GM12878 (cell line): ENCODE data around the gene KIF26A. TPM values are rescaled to one million over a fixed set of nuclear protein-coding genes. Genes with fewer than 3 reads are reported as not detected.

Source experiments
- ATAC-seq: fragments of 200-7000 bp; cut with Tn5 transposase; 3 replicates; pipeline ENCODE4 v1.9.1; 2020; ENCODE audit warnings: mild to moderate bottlenecking, moderate library complexity
- BruUV-seq: library from RNA; stranded (reverse); fragments of 400-500 nt; replicated peaks from 2 replicates; lab custom pipeline; 2021; lab: Mats Ljungman, UMichigan
- CTCF ChIA-PET: fragments of 300-600 bp; sonication (Branson Sonifier 250); formaldehyde crosslinking; extraction: SDS; loops from one replicate; lab custom pipeline; 2021; ENCODE audit warnings: inconsistent platforms; lab: Yijun Ruan, JAX
- POLR2A ChIA-PET: fragments of 350-600 bp; formaldehyde crosslinking; extraction: SDS; loops from one replicate; lab custom pipeline; 2021; ENCODE audit warnings: inconsistent platforms; lab: Charles Lee
- RAD21 ChIA-PET: fragments of 300-600 bp; sonication (Branson Sonifier 250); formaldehyde crosslinking; loops from one replicate; lab custom pipeline; 2023; ENCODE audit warnings: antibody characterized with exemption; ENCODE audit not compliant: unreplicated experiment; lab: Charles Lee
- SMC1A ChIA-PET: fragments of 300-600 bp; sonication (Branson Sonifier 250); formaldehyde crosslinking; loops from one replicate; lab custom pipeline; 2023; ENCODE audit not compliant: unreplicated experiment, uncharacterized antibody; lab: Charles Lee
- DNase-seq: peaks from one replicate; pipeline ENCODE4 v3.0.0-alpha.2; 2011; ENCODE audit warnings: low read depth, low spot score
- FAIRE-seq: peaks from 3 replicates; lab custom pipeline; 2011; peaks lifted over from hg19 to GRCh38; lab: Jason Lieb, UNC
- H2AFZ ChIP-seq: 2 replicates; pipeline ENCODE4 v1.6.0; 2011; ENCODE audit warnings: low read depth, low read length, control low read depth; ENCODE audit not compliant: control insufficient read depth
- H3K27ac ChIP-seq: 2 replicates; pipeline ENCODE4 v1.5.1; 2011; ENCODE audit warnings: control low read depth; ENCODE audit not compliant: control insufficient read depth, insufficient read depth
- H3K27me3 ChIP-seq, 2 experiments: replicated peaks in 1 of 2; 2 replicates each; pipeline versions ENCODE4 v1.6.0 to v1.6.1; 2011; ENCODE audit warnings: low read length in 1 of 2; ENCODE audit not compliant: control insufficient read depth in 2 of 2, insufficient read depth in 2 of 2
- H3K36me3 ChIP-seq, 2 experiments: 2 replicates each; pipeline ENCODE4 v1.5.1; 2011; ENCODE audit warnings: low read length in 1 of 2; ENCODE audit not compliant: control insufficient read depth in 2 of 2, insufficient read depth in 2 of 2
- H3K4me1 ChIP-seq: 2 replicates; pipeline ENCODE4 v1.6.1; 2011; ENCODE audit warnings: mild to moderate bottlenecking, low read length, moderate library complexity, mixed read lengths; ENCODE audit not compliant: control insufficient read depth, insufficient read depth
- H3K4me2 ChIP-seq: 2 replicates; pipeline ENCODE4 v1.6.0; 2011; ENCODE audit warnings: control low read depth; ENCODE audit not compliant: control insufficient read depth, insufficient read depth
- H3K4me3 ChIP-seq: fragments of 200-600 bp; sonication (generic); 2 replicates; pipeline ENCODE4 v1.5.1; 2016
- H3K79me2 ChIP-seq: 2 replicates; pipeline ENCODE4 v1.6.0; 2011; ENCODE audit warnings: low read length; ENCODE audit not compliant: control insufficient read depth, insufficient read depth
- H3K9ac ChIP-seq: 2 replicates; pipeline ENCODE4 v1.8.0; 2011; ENCODE audit warnings: low read length, control low read depth, mixed read lengths; ENCODE audit not compliant: control insufficient read depth, insufficient read depth
- H3K9me3 ChIP-seq: replicated peaks from 3 replicates; pipeline ENCODE4 v1.5.1; 2011; ENCODE audit warnings: mild to moderate bottlenecking, low read length; ENCODE audit not compliant: control insufficient read depth, insufficient read depth
- H4K20me1 ChIP-seq: 2 replicates; pipeline ENCODE4 v1.6.0; 2011; ENCODE audit not compliant: control insufficient read depth, insufficient read depth
- ASH2L ChIP-seq: fragments of 300-600, 200-600 bp; sonication (generic); IDR thresholded peaks from 2 replicates; pipeline ENCODE4 v1.6.1; 2017; ENCODE audit warnings: low read depth, mild to moderate bottlenecking, borderline replicate concordance
- CBX3 ChIP-seq: fragments of 200-600 bp; sonication (generic); IDR thresholded peaks from 2 replicates; pipeline ENCODE4 v1.6.1; 2016; ENCODE audit warnings: low read depth, borderline replicate concordance
- EED ChIP-seq: sonication (generic); IDR thresholded peaks from 2 replicates; pipeline ENCODE4 v1.6.1; 2016; ENCODE audit warnings: antibody characterized with exemption, low read depth
- EGR1 ChIP-seq, 2 experiments: IDR thresholded peaks; 1 replicate in 1 of 2; 2 replicates in 1 of 2; pipeline ENCODE4 v1.6.1; 2011 to 2012; ENCODE audit warnings: low read depth in 2 of 2, low read length in 2 of 2, borderline replicate concordance in 1 of 2, mild to moderate bottlenecking in 1 of 2, moderate library complexity in 1 of 2
- EZH2 ChIP-seq: IDR thresholded peaks from 2 replicates; pipeline ENCODE4 v1.6.1; 2012; ENCODE audit warnings: low read depth, mild to moderate bottlenecking, control low read depth, inconsistent platforms, low read length, borderline replicate concordance; ENCODE audit not compliant: control insufficient read depth
- FOXK2 ChIP-seq: fragments of 450-650 bp; IDR thresholded peaks from 2 replicates; pipeline ENCODE4 v1.6.1; 2017; ENCODE audit warnings: mild to moderate bottlenecking, moderate library complexity
- MXI1 ChIP-seq: fragments of 150-350 bp; IDR thresholded peaks from 2 replicates; pipeline ENCODE4 v1.6.1; 2011; ENCODE audit warnings: low read depth, mild to moderate bottlenecking, inconsistent platforms, low read length, improper control_type of control experiment
- NBN ChIP-seq: fragments of 450-650 bp; IDR thresholded peaks from 2 replicates; pipeline ENCODE4 v1.6.1; 2016
- RELA ChIP-seq: fragments of 450-650 bp; IDR thresholded peaks from 2 replicates; pipeline ENCODE4 v1.8.0; 2014; ENCODE audit warnings: borderline replicate concordance; ENCODE audit not compliant: partially characterized antibody
- SPI1 ChIP-seq: IDR thresholded peaks from 2 replicates; pipeline ENCODE4 v1.6.1; 2011; ENCODE audit warnings: low read depth, mild to moderate bottlenecking, low read length, moderate library complexity, borderline replicate concordance; ENCODE audit not compliant: insufficient read depth
- STAT1 ChIP-seq: fragments of 450-650 bp; conservative IDR thresholded peaks from 2 replicates; pipeline ENCODE4 v1.6.1; 2014; ENCODE audit warnings: antibody characterized with exemption, mild to moderate bottlenecking
- TARDBP ChIP-seq: IDR thresholded peaks from 2 replicates; pipeline ENCODE4 v1.6.1; 2016; ENCODE audit warnings: borderline replicate concordance
- YY1 ChIP-seq: IDR thresholded peaks from 2 replicates; pipeline ENCODE4 v1.6.1; 2011; ENCODE audit warnings: low read depth, mild to moderate bottlenecking, low read length
- WGBS: methylation state at CpG from one replicate; pipeline ENCODE4 v1.1.6; 2016; ENCODE audit warnings: low lambda C conversion rate; ENCODE audit not compliant: insufficient replicate concordance, insufficient coverage; ENCODE audit errors: missing lambda C conversion rate; 5-methylcytosine and 5-hydroxymethylcytosine counted together
- in situ Hi-C: fragments of 300-500 bp; cut with MboI; formaldehyde crosslinking; loops from 9 replicates; pipeline ENCODE4 v1.14.3; 2018; ENCODE audit warnings: mixed read lengths
- intact Hi-C: fragments of 100-400 bp; cut with micrococcal nuclease; formaldehyde crosslinking; loops from one replicate; pipeline ENCODE4 v1.14.2; 2022; ENCODE audit not compliant: unreplicated experiment
- polyA plus RNA-seq, 11 experiments: library from polyadenylated mRNA; depleted of rRNA in 4 of 11; unstranded in 6 of 11; stranded (reverse) in 5 of 11; fragments of >200 nt; fragmentation: Nextera tagmentation in 4 of 11; fragmentation: Illumina TruSeq in 1 of 11; extraction: Ambion mirVana in 4 of 11; extraction: Trizol in 1 of 11; gene quantifications; 1 replicate in 1 of 11; 2 replicates in 10 of 11; pipeline versions ENCODE4 v1.2.1 to v1.2.3, GENCODE V29; 2011 to 2016; ENCODE audit warnings: inconsistent platforms in 2 of 11, missing spikeins in 2 of 11, low read depth in 1 of 11
- total RNA-seq, 4 experiments: library from RNA; depleted of rRNA in 3 of 4; stranded (reverse); fragments of >200 nt in 3 of 4; fragmentation: Illumina TruSeq in 1 of 4; extraction: Trizol in 1 of 4; gene quantifications; 2 replicates each; pipeline versions ENCODE4 v1.2.1 to v1.2.3, GENCODE V29; 2013 to 2021
- TF ChIP-seq, protein P1 (sequence below): IDR thresholded peaks from 2 replicates; pipeline ENCODE4 v1.6.1; 2012; ENCODE audit warnings: mild to moderate bottlenecking, low read depth, low read length
- TF ChIP-seq, protein P2 (sequence below): IDR thresholded peaks from 2 replicates; pipeline ENCODE4 v1.6.1; 2012; ENCODE audit warnings: low read depth, low read length, improper control_type of control experiment
- TF ChIP-seq, protein P3 (sequence below): IDR thresholded peaks from 2 replicates; pipeline ENCODE4 v1.6.1; 2012; ENCODE audit warnings: improper control_type of control experiment, low read depth, low read length; ENCODE audit not compliant: insufficient replicate concordance

KIF26A gene
- total and polyA plus RNA-seq, 10 of the 15 experiments (the other 5 are each of a cell fraction or from before 2014, with no cell fraction given), result 0.05 TPM; not detected in 9

DNA sequence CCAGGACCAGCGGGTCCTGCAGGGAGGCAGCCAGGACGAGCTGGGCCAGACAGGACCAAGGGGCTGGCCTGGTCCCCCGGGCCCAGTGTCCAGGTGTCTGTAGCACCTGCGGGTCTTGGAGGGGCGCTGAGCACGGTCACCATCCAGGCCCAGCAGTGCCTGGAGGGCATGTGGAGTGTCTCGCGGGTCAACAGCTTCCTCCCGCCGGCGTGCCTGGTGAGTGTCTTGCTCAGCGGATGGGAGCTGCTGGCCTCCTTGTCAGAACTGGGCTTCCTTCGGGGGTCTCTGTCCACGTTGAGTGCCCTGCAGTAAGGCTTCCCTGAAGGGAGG is 13.8 kb downstream of the KIF26A start:
- H4K20me1 ChIP-seq, result no peaks in the 10 kb centered on the region
- no peak overlapping the region for H3K9ac ChIP-seq
- RAD21 ChIA-PET, result no interaction called here
- FAIRE-seq (no peak), ATAC-seq (no peak), DNase-seq (no peak)
- SMC1A ChIA-PET, result interaction anchor here (0.6 kb wide), 1 partner anchor 61 kb away, joined by 3 read pairs; no protein-coding TSS in a partner anchor
- TF ChIP-seq TARDBP, result no peak
- TF ChIP-seq RELA, result no peak
- TF ChIP-seq EZH2, result no peak
- no peak for TF ChIP-seq YY1
- no peak for TF ChIP-seq STAT1
- TF ChIP-seq, protein P1, sequence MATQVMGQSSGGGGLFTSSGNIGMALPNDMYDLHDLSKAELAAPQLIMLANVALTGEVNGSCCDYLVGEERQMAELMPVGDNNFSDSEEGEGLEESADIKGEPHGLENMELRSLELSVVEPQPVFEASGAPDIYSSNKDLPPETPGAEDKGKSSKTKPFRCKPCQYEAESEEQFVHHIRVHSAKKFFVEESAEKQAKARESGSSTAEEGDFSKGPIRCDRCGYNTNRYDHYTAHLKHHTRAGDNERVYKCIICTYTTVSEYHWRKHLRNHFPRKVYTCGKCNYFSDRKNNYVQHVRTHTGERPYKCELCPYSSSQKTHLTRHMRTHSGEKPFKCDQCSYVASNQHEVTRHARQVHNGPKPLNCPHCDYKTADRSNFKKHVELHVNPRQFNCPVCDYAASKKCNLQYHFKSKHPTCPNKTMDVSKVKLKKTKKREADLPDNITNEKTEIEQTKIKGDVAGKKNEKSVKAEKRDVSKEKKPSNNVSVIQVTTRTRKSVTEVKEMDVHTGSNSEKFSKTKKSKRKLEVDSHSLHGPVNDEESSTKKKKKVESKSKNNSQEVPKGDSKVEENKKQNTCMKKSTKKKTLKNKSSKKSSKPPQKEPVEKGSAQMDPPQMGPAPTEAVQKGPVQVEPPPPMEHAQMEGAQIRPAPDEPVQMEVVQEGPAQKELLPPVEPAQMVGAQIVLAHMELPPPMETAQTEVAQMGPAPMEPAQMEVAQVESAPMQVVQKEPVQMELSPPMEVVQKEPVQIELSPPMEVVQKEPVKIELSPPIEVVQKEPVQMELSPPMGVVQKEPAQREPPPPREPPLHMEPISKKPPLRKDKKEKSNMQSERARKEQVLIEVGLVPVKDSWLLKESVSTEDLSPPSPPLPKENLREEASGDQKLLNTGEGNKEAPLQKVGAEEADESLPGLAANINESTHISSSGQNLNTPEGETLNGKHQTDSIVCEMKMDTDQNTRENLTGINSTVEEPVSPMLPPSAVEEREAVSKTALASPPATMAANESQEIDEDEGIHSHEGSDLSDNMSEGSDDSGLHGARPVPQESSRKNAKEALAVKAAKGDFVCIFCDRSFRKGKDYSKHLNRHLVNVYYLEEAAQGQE, result no peak
- no peak for TF ChIP-seq SPI1
- TF ChIP-seq, protein P2, sequence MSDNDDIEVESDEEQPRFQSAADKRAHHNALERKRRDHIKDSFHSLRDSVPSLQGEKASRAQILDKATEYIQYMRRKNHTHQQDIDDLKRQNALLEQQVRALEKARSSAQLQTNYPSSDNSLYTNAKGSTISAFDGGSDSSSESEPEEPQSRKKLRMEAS, result no peak
- TF ChIP-seq ASH2L, result no peak
- TF ChIP-seq FOXK2, result no peak
- no peak for TF ChIP-seq EED
- no peak for TF ChIP-seq CBX3
- no peak for TF ChIP-seq EGR1 (IDR thresholded peaks at IDR 0.05; ENCODE audit: borderline replicate concordance in 1 of 2, low read depth in 2 of 2, low read length in 2 of 2)
- no peak for TF ChIP-seq NBN
- TF ChIP-seq MXI1, result no peak
- TF ChIP-seq, protein P3, sequence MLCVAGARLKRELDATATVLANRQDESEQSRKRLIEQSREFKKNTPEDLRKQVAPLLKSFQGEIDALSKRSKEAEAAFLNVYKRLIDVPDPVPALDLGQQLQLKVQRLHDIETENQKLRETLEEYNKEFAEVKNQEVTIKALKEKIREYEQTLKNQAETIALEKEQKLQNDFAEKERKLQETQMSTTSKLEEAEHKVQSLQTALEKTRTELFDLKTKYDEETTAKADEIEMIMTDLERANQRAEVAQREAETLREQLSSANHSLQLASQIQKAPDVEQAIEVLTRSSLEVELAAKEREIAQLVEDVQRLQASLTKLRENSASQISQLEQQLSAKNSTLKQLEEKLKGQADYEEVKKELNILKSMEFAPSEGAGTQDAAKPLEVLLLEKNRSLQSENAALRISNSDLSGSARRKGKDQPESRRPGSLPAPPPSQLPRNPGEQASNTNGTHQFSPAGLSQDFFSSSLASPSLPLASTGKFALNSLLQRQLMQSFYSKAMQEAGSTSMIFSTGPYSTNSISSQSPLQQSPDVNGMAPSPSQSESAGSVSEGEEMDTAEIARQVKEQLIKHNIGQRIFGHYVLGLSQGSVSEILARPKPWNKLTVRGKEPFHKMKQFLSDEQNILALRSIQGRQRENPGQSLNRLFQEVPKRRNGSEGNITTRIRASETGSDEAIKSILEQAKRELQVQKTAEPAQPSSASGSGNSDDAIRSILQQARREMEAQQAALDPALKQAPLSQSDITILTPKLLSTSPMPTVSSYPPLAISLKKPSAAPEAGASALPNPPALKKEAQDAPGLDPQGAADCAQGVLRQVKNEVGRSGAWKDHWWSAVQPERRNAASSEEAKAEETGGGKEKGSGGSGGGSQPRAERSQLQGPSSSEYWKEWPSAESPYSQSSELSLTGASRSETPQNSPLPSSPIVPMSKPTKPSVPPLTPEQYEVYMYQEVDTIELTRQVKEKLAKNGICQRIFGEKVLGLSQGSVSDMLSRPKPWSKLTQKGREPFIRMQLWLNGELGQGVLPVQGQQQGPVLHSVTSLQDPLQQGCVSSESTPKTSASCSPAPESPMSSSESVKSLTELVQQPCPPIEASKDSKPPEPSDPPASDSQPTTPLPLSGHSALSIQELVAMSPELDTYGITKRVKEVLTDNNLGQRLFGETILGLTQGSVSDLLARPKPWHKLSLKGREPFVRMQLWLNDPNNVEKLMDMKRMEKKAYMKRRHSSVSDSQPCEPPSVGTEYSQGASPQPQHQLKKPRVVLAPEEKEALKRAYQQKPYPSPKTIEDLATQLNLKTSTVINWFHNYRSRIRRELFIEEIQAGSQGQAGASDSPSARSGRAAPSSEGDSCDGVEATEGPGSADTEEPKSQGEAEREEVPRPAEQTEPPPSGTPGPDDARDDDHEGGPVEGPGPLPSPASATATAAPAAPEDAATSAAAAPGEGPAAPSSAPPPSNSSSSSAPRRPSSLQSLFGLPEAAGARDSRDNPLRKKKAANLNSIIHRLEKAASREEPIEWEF, result no peak
- no peak overlapping the region for H3K4me2 ChIP-seq
- intact Hi-C loops (no loop called here), in situ Hi-C loops (no loop called here)
- H3K79me2 ChIP-seq, result no peaks in the 10 kb centered on the region
- no TSS peak for BruUV-seq
- no peak overlapping the region for H2AFZ ChIP-seq
- H3K9me3 ChIP-seq, result no peaks in the 10 kb centered on the region
- H3K36me3 ChIP-seq, result no peaks in the 10 kb centered on the region
- 51% methylated on average over 14 of the region's 14 CpGs for whole genome bisulfite sequencing
- H3K4me3 ChIP-seq, result no peak overlapping the region
- H3K4me1 ChIP-seq, result no peaks in the 10 kb centered on the region
- CTCF ChIA-PET, result no interaction called here
- POLR2A ChIA-PET, result no interaction called here
- H3K27ac ChIP-seq, result no peak overlapping the region
- H3K27me3 ChIP-seq, result no peaks in the 10 kb centered on the region
